ENCODE data around the gene KCNQ1. TPM values are rescaled to one million over a fixed set of nuclear protein-coding genes. Genes with fewer than 3 reads are reported as not detected.

The KCNQ1 gene
- total RNA-seq, 4 donors from 2014 or later: 5.6 to 46.8 (median 24.6) TPM

GRCh38 chr11:2442589-2442988 lies 2.2 kb upstream of the KCNQ1 start:
- Histone ChIP-seq H3K9me3 (no peaks in the 10 kb centered on the region), H3K27ac (peak overlapping the region in 2 of 4 donors; percentile 3 to 84), H3K27me3 (peaks cover 16% of the 10 kb centered on the region), H3K4me3 (no peak overlapping the region), H3K36me3 (no peaks in the 10 kb centered on the region), H3K4me1 (peaks cover 3 to 50% (median 44%) of the 10 kb centered on the region in 4 donors)
- TF ChIP-seq EP300 (IDR thresholded peaks at IDR 0.05; ENCODE audit: low read depth) (no peak), POLR2A (IDR thresholded peaks at IDR 0.05) (no peak), CTCF (IDR thresholded peaks at IDR 0.05) (no peak), POLR2AphosphoS5 (IDR thresholded peaks at IDR 0.05) (no peak)
- DNase-seq: no peak
- 58 to 61% methylated on average over 2 of the region's 2 CpGs for WGBS, 2 donors (ENCODE audit: low coverage in 1 of 2)
- in situ Hi-C loops (cut with MboI; ENCODE audit: low pct_ligation_motif_present in 1 of 4, low pct_unique_long_range_greater_than_20kb in 1 of 4, low sequenced_read_pairs in 3 of 4) (loop anchor here in 1 of 4 donors (25.0 kb wide), 1 partner anchor 445 kb away; the partner anchor contains the start of gene CDKN1C), intact Hi-C loops (cut with DNase I; ENCODE audit: low total_unique reads) (no loop called here)

- TF ChIP-seq CTCF (IDR thresholded peaks at IDR 0.05) (no peak), EP300 (IDR thresholded peaks at IDR 0.05; ENCODE audit: low read depth) (no peak), POLR2AphosphoS5 (IDR thresholded peaks at IDR 0.05) (no peak), POLR2A (IDR thresholded peaks at IDR 0.05) (no peak)
- WGBS, 2 donors (ENCODE audit: low coverage in 1 of 2): 38 to 42% methylated on average over 2 to 11 of the region's 11 CpGs
- Histone ChIP-seq H3K27me3 (peaks cover 16% of the 10 kb centered on the region), H3K4me3 (no peak overlapping the region), H3K4me1 (peaks cover 3 to 54% (median 44%) of the 10 kb centered on the region in 4 donors), H3K27ac (peak overlapping the region; percentile 6 to 84 (median 54)), H3K36me3 (no peaks in the 10 kb centered on the region), H3K9me3 (no peaks in the 10 kb centered on the region)
- in situ Hi-C loops (cut with MboI; ENCODE audit: low pct_ligation_motif_present in 1 of 4, low pct_unique_long_range_greater_than_20kb in 1 of 4, low sequenced_read_pairs in 3 of 4): loop anchor here in 1 of 4 donors (25.0 kb wide), 1 partner anchor 444 kb away; the partner anchor contains the start of gene CDKN1C
- DNase-seq: no peak
- intact Hi-C loops (cut with DNase I; ENCODE audit: low total_unique reads): no loop called here
Measured at GRCh38 chr11:2443406-2443805, 1.4 kb upstream of the KCNQ1 start.

GRCh38 chr11:2443881-2444820 lies 657 bp upstream of the KCNQ1 start, which contains the start of gene TRPM5:
TSS of gene TRPM5 (minus strand) at chr11:2444514. CDS start at chr11:2423036, 21,478 bp downstream.
- H3K9me3 ChIP-seq: no peaks in the 10 kb centered on the region
- peak within 1 kb of the TSS; percentile 48 to 84 (median 65) for H3K27ac ChIP-seq
- intact Hi-C loops (cut with DNase I; ENCODE audit: low total_unique reads) (no loop called here), in situ Hi-C loops (cut with MboI; ENCODE audit: low pct_ligation_motif_present in 1 of 4, low pct_unique_long_range_greater_than_20kb in 1 of 4, low sequenced_read_pairs in 3 of 4) (loop anchor here in 1 of 4 donors (25.0 kb wide), 1 partner anchor 443 kb away; the partner anchor contains the start of gene CDKN1C)
- no peaks in the 10 kb centered on the region for H3K36me3 ChIP-seq
- peak; percentile 82 for DNase-seq
- WGBS, 2 donors (ENCODE audit: low coverage in 1 of 2): 8% methylated on average over 27 of the region's 64 CpGs; no CpG with 5 or more reads in 1 of the 2 donors
- H3K27me3 ChIP-seq: peaks cover 16% of the 10 kb centered on the region
- H3K4me1 ChIP-seq: peaks cover 3 to 54% (median 44%) of the 10 kb centered on the region in 4 donors
- H3K4me3 ChIP-seq: peak within 1 kb of the TSS; percentile 13 to 53 (median 42)
- TF ChIP-seq CTCF (IDR thresholded peaks at IDR 0.05): no peak
- no peak for TF ChIP-seq POLR2AphosphoS5 (IDR thresholded peaks at IDR 0.05)
- TF ChIP-seq POLR2A (IDR thresholded peaks at IDR 0.05): no peak
- TF ChIP-seq EP300 (IDR thresholded peaks at IDR 0.05; ENCODE audit: low read depth): no peak
